ENCODE results near the gene SEC16B.

The SEC16B gene

DNA sequence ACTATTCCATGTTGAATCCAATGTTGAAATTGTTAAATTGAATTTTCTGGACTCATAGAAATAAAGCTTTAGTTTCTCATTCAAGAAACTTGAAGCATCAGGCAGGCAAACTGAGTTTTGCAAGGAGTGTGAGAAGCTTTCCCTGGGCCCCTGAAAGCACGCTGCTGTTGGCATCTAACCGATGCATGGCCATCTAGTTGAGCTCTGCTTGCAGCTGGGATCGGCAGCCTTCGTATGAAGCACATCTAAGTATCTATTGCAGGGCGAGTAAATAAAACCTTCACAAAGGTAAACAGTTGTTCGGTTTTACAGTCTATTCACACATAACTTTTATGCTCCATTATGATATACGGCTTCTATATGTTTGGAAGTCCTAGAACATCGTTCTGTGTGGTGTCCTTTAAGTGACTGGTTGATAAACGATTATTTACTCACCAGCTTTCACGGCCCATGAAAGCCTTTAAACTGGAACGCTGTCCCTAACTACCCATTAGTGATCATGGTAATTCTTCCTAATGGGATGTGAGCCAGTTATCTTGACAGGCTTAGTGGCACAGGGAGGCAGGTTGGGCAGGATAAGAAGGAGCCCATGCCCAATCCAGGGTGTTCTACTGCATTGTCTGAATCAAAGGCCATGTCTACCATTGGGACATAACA is 71.7 kb downstream of the SEC16B start:
- peak; percentile 98 for DNase-seq

DNA sequence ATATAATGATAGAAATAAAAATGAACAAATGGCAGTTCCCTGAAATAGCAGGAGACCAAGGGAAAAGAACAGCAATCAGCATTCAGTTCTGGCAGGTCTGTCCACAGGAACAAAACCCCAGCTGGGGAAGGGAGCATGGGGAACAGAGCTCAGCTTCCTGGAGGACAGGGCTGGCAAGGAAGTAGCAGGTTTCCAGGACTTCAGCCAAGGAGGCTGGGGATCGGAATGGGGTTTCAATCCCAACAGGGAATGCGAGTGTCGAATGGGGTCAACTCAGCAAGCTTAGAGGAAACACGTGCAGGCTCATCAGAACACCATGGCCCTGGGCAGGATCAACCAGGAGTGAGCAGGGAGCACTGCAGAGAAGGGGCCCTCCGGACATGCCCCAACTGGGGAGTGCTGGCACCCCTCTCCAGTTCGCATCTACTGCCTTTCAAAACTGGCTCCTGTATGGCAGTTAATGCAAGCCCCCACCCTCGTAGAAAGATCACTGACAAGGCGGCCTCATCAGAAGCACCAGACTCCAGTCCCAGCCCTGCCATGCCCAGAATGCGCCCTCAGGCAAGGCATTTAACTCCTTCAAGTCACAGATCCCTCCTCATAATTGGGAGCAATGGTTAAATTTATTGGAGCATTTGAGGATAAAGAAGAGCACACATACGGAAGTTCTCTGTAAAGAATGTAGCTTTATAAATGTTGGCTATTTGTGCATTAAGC is 72.4 kb downstream of the SEC16B start:
- DNase-seq = no peak

Data from NCI-H187 treated with DMSO at 0.1 percent for 48 hours (cell line).